ENCODE data around the gene GTF3C1.

Gene GTF3C1

GRCh38 chr16:27558434-27558833, 8.7 kb upstream of the GTF3C1 start:
- Histone ChIP-seq H3K9me2 (replicated peaks; ENCODE audit: insufficient read depth, low read length) (no peaks in the 10 kb centered on the region), H3K9me3 (replicated peaks; ENCODE audit: insufficient read depth, low read length) (no peaks in the 10 kb centered on the region), H3K36me3 (replicated peaks; ENCODE audit: insufficient read depth, low read length) (no peaks in the 10 kb centered on the region), H3K9ac (ENCODE audit: low read length) (no peak overlapping the region), H3F3A (ENCODE audit: insufficient read depth, low read length) (no peaks in the 10 kb centered on the region), H3K4me2 (ENCODE audit: low read depth, low read length) (no peak overlapping the region), H3K79me2 (ENCODE audit: low read length) (no peaks in the 10 kb centered on the region), H3K27me3 (replicated peaks; ENCODE audit: insufficient read depth, low read length) (no peaks in the 10 kb centered on the region), H2AFZ (ENCODE audit: low read length) (no peak overlapping the region), H4K20me1 (ENCODE audit: insufficient read depth, low read length) (no peaks in the 10 kb centered on the region), H3K4me3 (ENCODE audit: low read length) (no peak overlapping the region), H3K4me1 (ENCODE audit: low read length) (no peaks in the 10 kb centered on the region), H3K27ac (ENCODE audit: low read length) (no peak overlapping the region)
- DNase-seq, result no peak
- TF ChIP-seq EZH2phosphoT487 (IDR thresholded peaks at IDR 0.05; ENCODE audit: low read length), result no peak
- no peak for TF ChIP-seq EZH2 (optimal IDR thresholded peaks at IDR 0.05; ENCODE audit: low read depth, low read length)
- TF ChIP-seq, protein P1, sequence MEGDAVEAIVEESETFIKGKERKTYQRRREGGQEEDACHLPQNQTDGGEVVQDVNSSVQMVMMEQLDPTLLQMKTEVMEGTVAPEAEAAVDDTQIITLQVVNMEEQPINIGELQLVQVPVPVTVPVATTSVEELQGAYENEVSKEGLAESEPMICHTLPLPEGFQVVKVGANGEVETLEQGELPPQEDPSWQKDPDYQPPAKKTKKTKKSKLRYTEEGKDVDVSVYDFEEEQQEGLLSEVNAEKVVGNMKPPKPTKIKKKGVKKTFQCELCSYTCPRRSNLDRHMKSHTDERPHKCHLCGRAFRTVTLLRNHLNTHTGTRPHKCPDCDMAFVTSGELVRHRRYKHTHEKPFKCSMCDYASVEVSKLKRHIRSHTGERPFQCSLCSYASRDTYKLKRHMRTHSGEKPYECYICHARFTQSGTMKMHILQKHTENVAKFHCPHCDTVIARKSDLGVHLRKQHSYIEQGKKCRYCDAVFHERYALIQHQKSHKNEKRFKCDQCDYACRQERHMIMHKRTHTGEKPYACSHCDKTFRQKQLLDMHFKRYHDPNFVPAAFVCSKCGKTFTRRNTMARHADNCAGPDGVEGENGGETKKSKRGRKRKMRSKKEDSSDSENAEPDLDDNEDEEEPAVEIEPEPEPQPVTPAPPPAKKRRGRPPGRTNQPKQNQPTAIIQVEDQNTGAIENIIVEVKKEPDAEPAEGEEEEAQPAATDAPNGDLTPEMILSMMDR (IDR thresholded peaks at IDR 0.05; ENCODE audit: low read length), result no peak

- no peak for DNase-seq
- Histone ChIP-seq H3K4me1 (ENCODE audit: low read length) (no peaks in the 10 kb centered on the region), H3F3A (ENCODE audit: insufficient read depth, low read length) (no peaks in the 10 kb centered on the region), H3K27me3 (replicated peaks; ENCODE audit: insufficient read depth, low read length) (no peaks in the 10 kb centered on the region), H3K4me3 (ENCODE audit: low read length) (no peak overlapping the region), H2AFZ (ENCODE audit: low read length) (no peak overlapping the region), H3K4me2 (ENCODE audit: low read depth, low read length) (no peak overlapping the region), H3K79me2 (ENCODE audit: low read length) (no peaks in the 10 kb centered on the region), H3K27ac (ENCODE audit: low read length) (no peak overlapping the region), H4K20me1 (ENCODE audit: insufficient read depth, low read length) (no peaks in the 10 kb centered on the region), H3K9ac (ENCODE audit: low read length) (no peak overlapping the region), H3K36me3 (replicated peaks; ENCODE audit: insufficient read depth, low read length) (no peaks in the 10 kb centered on the region), H3K9me3 (replicated peaks; ENCODE audit: insufficient read depth, low read length) (no peaks in the 10 kb centered on the region), H3K9me2 (replicated peaks; ENCODE audit: insufficient read depth, low read length) (no peaks in the 10 kb centered on the region)
- TF ChIP-seq, protein P1 (IDR thresholded peaks at IDR 0.05; ENCODE audit: low read length), result no peak
- TF ChIP-seq EZH2phosphoT487 (IDR thresholded peaks at IDR 0.05; ENCODE audit: low read length) (no peak), EZH2 (optimal IDR thresholded peaks at IDR 0.05; ENCODE audit: low read depth, low read length) (no peak)
These were observed 6.8 kb upstream of the GTF3C1 start for GRCh38 chr16:27556471-27556870.

- H3K9me3 ChIP-seq (replicated peaks; ENCODE audit: insufficient read depth, low read length), result no peaks in the 10 kb centered on the region
- peak overlapping the region; percentile 72; the same call in 1 of the 2 replicates for H3K4me2 ChIP-seq (ENCODE audit: low read depth, low read length)
- no peaks in the 10 kb centered on the region for H3K27me3 ChIP-seq (replicated peaks; ENCODE audit: insufficient read depth, low read length)
- H3K4me1 ChIP-seq (ENCODE audit: low read length), result peaks cover 11% of the 10 kb centered on the region
- H3K79me2 ChIP-seq (ENCODE audit: low read length), result peaks cover 36% of the 10 kb centered on the region
- H3K4me3 ChIP-seq (ENCODE audit: low read length), result no peak overlapping the region
- TF ChIP-seq EZH2 (optimal IDR thresholded peaks at IDR 0.05; ENCODE audit: low read depth, low read length), result no peak
- TF ChIP-seq EZH2phosphoT487 (IDR thresholded peaks at IDR 0.05; ENCODE audit: low read length), result no peak
- TF ChIP-seq, protein P1 (IDR thresholded peaks at IDR 0.05; ENCODE audit: low read length), result no peak
- H4K20me1 ChIP-seq (ENCODE audit: insufficient read depth, low read length), result no peaks in the 10 kb centered on the region
- no peak for DNase-seq
- H2AFZ ChIP-seq (ENCODE audit: low read length), result no peak overlapping the region
- no peaks in the 10 kb centered on the region for H3K9me2 ChIP-seq (replicated peaks; ENCODE audit: insufficient read depth, low read length)
- no peaks in the 10 kb centered on the region for H3K36me3 ChIP-seq (replicated peaks; ENCODE audit: insufficient read depth, low read length)
- peak overlapping the region; percentile 85; the same call in 1 of the 2 replicates for H3K9ac ChIP-seq (ENCODE audit: low read length)
- H3F3A ChIP-seq (ENCODE audit: insufficient read depth, low read length), result no peaks in the 10 kb centered on the region
- H3K27ac ChIP-seq (ENCODE audit: low read length), result no peak overlapping the region
These were observed 1.3 kb upstream of the GTF3C1 start for GRCh38 chr16:27551036-27551435.

All from MM.1S (cell line).